Sigmoid colon (tissue), 7 donors: ENCODE measurements around the gene SUSD1. TPM values are rescaled to one million over a fixed set of nuclear protein-coding genes. Genes with fewer than 3 reads are reported as not detected.
A peak's percentile ranks its signal among the peaks of the same experiment; 100 is the strongest.

Experiments used
- DNase-seq: peaks from one replicate; pipeline ENCODE4 v3.0.0-alpha.2; 2019
- H3K27ac ChIP-seq, 4 donors: fragments of 200-600 bp; sonication (generic); one replicate each; pipeline ENCODE4 v1.5.1; 2016 to 2019; ENCODE audit warnings: mild to moderate bottlenecking in 1 of 4
- H3K27me3 ChIP-seq, 3 donors: fragments of 200-600 bp; sonication (generic); one replicate each; pipeline ENCODE4 v1.5.1; 2019; ENCODE audit warnings: mild to moderate bottlenecking in 1 of 3
- H3K36me3 ChIP-seq, 4 donors: fragments of 200-600 bp; sonication (generic); one replicate each; pipeline ENCODE4 v1.5.1; 2016 to 2019
- H3K4me1 ChIP-seq, 4 donors: fragments of 200-600 bp; sonication (generic); one replicate each; pipeline ENCODE4 v1.5.1; 2017 to 2019
- H3K4me3 ChIP-seq, 4 donors: fragments of 200-600 bp; sonication (generic); one replicate each; pipeline ENCODE4 v1.5.1; 2017 to 2019; ENCODE audit warnings: mild to moderate bottlenecking in 2 of 4, moderate library complexity in 1 of 4
- H3K9me3 ChIP-seq, 4 donors: fragments of 200-600 bp in 3 of 4; sonication (generic) in 3 of 4; one replicate each; pipeline versions ENCODE4 v1.5.1 to v1.6.1; 2013 to 2019
- CTCF ChIP-seq, 4 experiments: fragments of 450-650 bp in 3 of 4; fragments of 200-600 bp in 1 of 4; IDR thresholded peaks; one replicate each; pipeline ENCODE4 v1.5.1; 2016 to 2019; ENCODE audit warnings: antibody characterized with exemption in 4 of 4, mild to moderate bottlenecking in 3 of 4, moderate library complexity in 2 of 4
- EP300 ChIP-seq, 4 donors: sonication (generic); formaldehyde crosslinking; IDR thresholded peaks; one replicate each; pipeline ENCODE4 v1.6.1; 2017; ENCODE audit warnings: antibody characterized with exemption in 4 of 4
- POLR2A ChIP-seq, 2 donors: fragments of 450-650 bp; IDR thresholded peaks; one replicate each; pipeline ENCODE4 v1.6.1; 2016; ENCODE audit warnings: antibody characterized with exemption in 2 of 2, mild to moderate bottlenecking in 2 of 2, moderate library complexity in 2 of 2
- POLR2AphosphoS5 ChIP-seq, 4 donors: sonication (generic); formaldehyde crosslinking; IDR thresholded peaks; one replicate each; pipeline ENCODE4 v1.6.1; 2017; ENCODE audit warnings: antibody characterized with exemption in 4 of 4
- WGBS, 2 donors: extraction: QIAGEN DNeasy Blood & Tissue Kit; methylation state at CpG; one replicate each; pipeline ENCODE4 v1.1.7; 2013; 5-methylcytosine and 5-hydroxymethylcytosine counted together
- intact Hi-C: fragments of 100-400 bp; cut with DNase I; formaldehyde crosslinking; loops from one replicate; pipeline ENCODE4 v1.15.1; 2023
- polyA plus RNA-seq, 3 donors: library from polyadenylated mRNA; stranded (reverse); fragments of 200-250 nt; gene quantifications; one replicate each; pipeline ENCODE4 v1.2.3, GENCODE V29; 2013
- total RNA-seq, 4 donors: library from RNA; depleted of rRNA; stranded (reverse); fragments of >200 nt; gene quantifications; one replicate each; pipeline ENCODE4 v1.1.0, GENCODE V29; 2016
- donor health status: healthy with polysubstance abuse.
- donor health status: Bipolar disorder and iron deficiency.
- donor health status: healthy.

The SUSD1 gene
- total RNA-seq, result 1 to 10 TPM; 3.8 to 6.4 (median 4.6) TPM
- 10 to 100 TPM in 1 of 3 donors, 1 to 10 TPM in 2; 1.8 to 10.7 (median 5.5) TPM for polyA plus RNA-seq

DNA sequence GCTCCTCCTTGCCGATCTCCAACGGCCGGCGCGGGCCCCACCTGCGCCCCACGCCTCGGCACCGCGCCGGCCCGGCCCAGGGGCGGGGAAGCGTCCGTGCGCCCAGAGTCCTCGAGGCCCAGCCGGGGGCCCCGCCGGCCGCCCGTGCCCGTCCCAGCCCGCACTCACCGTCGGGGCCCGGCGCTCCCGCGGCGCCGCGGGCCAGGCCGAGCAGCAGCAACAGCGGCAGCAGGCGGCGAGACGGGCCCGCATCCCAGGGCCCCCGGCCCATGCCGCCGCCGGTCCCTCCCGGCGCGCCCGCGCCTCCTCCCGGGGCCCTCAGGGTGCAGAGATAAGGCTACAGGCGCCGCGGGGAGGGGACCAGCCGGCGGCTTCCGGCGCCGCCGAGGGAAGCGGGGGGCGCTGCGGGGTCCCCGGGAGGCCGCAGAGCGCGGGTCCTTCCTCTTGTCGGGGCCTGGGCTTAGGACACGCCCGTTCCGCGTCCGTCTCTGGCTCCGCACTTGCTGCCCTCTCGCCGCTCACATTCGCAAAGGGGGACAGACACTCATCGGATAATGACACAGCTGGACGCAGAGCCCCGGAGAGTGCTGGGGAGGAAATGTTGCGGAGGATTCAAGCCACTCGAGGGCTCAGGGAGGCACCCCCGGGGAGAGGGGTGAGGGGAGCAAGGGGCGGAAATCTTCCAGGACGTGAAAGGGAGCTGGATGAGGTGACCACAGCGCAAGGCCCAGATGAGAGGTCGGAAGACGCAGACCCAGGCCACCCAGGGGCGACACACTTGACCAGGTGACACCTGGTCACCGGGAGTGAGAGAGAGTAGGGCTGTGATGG lies at the start of gene SUSD1:
Gene SUSD1 (minus strand): TSS at position 333 of the 831 bp plus-strand sequence. CDS start 62 bp downstream, at position 271.
- peak within 1 kb of the TSS in 3 of 4 donors; percentile 23 to 60 (median 48) for H3K27ac ChIP-seq

DNA sequence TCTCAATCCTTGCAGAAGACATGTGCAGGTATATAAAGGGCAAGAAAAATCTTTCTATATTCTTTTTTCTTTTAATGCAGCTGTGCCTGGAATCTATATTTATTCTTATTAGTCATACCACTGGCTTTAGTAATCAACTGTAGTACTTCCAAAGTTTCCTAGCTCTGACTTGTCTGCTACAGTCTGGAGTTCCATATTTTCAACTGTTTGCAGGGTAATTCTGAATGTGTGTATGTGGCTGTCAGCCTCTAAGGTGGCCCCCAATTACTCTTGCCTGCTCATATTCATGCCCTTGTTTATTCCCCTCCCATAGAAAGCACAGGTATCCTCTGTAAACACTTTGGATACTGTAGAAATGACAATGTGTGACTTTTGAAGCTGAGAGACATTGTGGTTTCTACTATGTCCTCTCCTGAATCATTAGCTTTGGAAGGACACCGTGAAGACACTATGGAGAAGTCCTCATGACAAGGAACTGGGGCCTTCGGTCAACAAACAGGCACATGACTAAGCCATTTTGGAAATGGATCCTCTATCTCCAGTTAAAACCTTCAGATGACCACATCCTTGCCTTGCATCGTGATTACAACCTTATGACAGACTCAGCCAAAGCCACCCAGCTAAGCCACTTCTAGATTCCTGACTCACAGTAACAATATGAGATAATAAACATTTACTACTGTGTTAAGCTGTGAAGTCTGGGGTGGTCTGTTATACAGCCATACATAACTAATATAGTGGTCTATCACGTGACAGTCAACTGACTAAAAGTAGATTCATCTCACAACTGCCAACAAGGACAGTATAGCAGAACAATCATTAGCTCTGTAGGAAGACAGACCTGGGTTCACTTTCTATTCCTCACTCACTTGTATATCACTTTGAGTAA lies 49.5 kb upstream of the SUSD1 start:
- 91 to 92% methylated on average over 4 of the region's 4 CpGs for WGBS, 2 donors
- no peaks in the 10 kb centered on the region for H3K27me3 ChIP-seq
- TF ChIP-seq EP300 (IDR thresholded peaks at IDR 0.05) (no peak), CTCF (IDR thresholded peaks at IDR 0.05) (no peak), POLR2AphosphoS5 (IDR thresholded peaks at IDR 0.05) (no peak), POLR2A (IDR thresholded peaks at IDR 0.05) (no peak)
- intact Hi-C loops, result no loop called here
- no peaks in the 10 kb centered on the region for H3K9me3 ChIP-seq
- no peak for DNase-seq
- no peak overlapping the region for H3K27ac ChIP-seq
- peaks cover 0 to 65% (median 27%) of the 10 kb centered on the region in 4 donors for H3K36me3 ChIP-seq
- no peak overlapping the region for H3K4me3 ChIP-seq
- H3K4me1 ChIP-seq, result no peaks in the 10 kb centered on the region

More for the DNA sequence above, at the start of gene SUSD1:
- DNase-seq, result no peak
- intact Hi-C loops, result no loop called here
- WGBS, 2 donors, result 1 to 5% methylated on average over 88 of the region's 88 CpGs
- Histone ChIP-seq H3K4me3 (peak within 1 kb of the TSS; percentile 22 to 72 (median 59)), H3K9me3 (no peaks in the 10 kb centered on the region), H3K4me1 (peaks cover 0 to 15% (median 10%) of the 10 kb centered on the region in 4 donors), H3K36me3 (no peaks in the 10 kb centered on the region), H3K27me3 (peaks cover 0 to 30% (median 7%) of the 10 kb centered on the region in 3 donors)
- TF ChIP-seq EP300 (IDR thresholded peaks at IDR 0.05), result no peak
- TF ChIP-seq POLR2AphosphoS5 (IDR thresholded peaks at IDR 0.05), result no peak
- TF ChIP-seq POLR2A (IDR thresholded peaks at IDR 0.05), result no peak
- no peak for TF ChIP-seq CTCF (IDR thresholded peaks at IDR 0.05)

GRCh38 chr9:112218908-112219307 lies 43.8 kb upstream of the SUSD1 start:
- Histone ChIP-seq H3K27ac (no peak overlapping the region), H3K4me1 (no peaks in the 10 kb centered on the region), H3K36me3 (peaks cover 0 to 59% (median 0%) of the 10 kb centered on the region in 4 donors), H3K4me3 (no peak overlapping the region), H3K27me3 (no peaks in the 10 kb centered on the region), H3K9me3 (no peaks in the 10 kb centered on the region)
- no peak for TF ChIP-seq EP300 (IDR thresholded peaks at IDR 0.05)
- no peak for TF ChIP-seq POLR2A (IDR thresholded peaks at IDR 0.05)
- no peak for TF ChIP-seq CTCF (IDR thresholded peaks at IDR 0.05)
- TF ChIP-seq POLR2AphosphoS5 (IDR thresholded peaks at IDR 0.05), result no peak
- WGBS, 2 donors, result 66 to 83% methylated on average over 3 of the region's 3 CpGs
- no peak for DNase-seq
- intact Hi-C loops, result no loop called here

DNA sequence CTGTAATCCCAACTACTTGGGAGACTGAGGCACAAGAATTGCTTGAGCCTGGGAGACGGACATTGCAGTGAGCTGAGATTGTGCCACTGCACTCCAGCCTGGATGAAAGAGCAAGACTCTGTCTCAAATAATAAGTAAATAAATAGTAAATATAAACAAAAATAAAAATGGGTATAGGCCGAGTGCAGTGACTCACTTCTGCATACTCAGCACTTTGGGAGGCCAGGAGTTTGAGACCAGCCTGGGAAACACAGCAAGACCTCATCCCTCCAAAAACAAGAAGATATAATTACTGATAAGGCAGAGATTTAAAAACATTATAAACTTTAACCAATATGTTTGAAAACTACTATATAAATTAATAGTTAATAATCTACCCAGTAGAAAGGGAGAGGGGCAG lies 37.8 kb upstream of the SUSD1 start:
- H3K36me3 ChIP-seq, result peaks cover 0 to 73% (median 6%) of the 10 kb centered on the region in 4 donors
- H3K4me3 ChIP-seq, result no peak overlapping the region
- no peak overlapping the region for H3K27ac ChIP-seq
- H3K4me1 ChIP-seq, result no peaks in the 10 kb centered on the region
- 95 to 96% methylated on average over 2 of the region's 2 CpGs for WGBS, 2 donors
- DNase-seq, result no peak
- TF ChIP-seq POLR2A (IDR thresholded peaks at IDR 0.05) (no peak), CTCF (IDR thresholded peaks at IDR 0.05) (no peak), EP300 (IDR thresholded peaks at IDR 0.05) (no peak), POLR2AphosphoS5 (IDR thresholded peaks at IDR 0.05) (no peak)
- peaks cover 0 to 5% (median 2%) of the 10 kb centered on the region in 4 donors for H3K9me3 ChIP-seq
- H3K27me3 ChIP-seq, result no peaks in the 10 kb centered on the region
- intact Hi-C loops, result no loop called here
